Measurements from ENCODE around the gene SLC17A7. TPM values are rescaled to one million over a fixed set of nuclear protein-coding genes. Genes with fewer than 3 reads are reported as not detected.
A peak's percentile ranks its signal among the peaks of the same experiment; 100 is the strongest.

The SLC17A7 gene
- 0.15 and 0.55 TPM in 2 replicates for total RNA-seq

GRCh38 chr19:49441210-49441959, at the start of gene SLC17A7:
SLC17A7 (minus strand) TSS chr19:49441527; CDS start chr19:49441379, 148 bp downstream.
- intact Hi-C loops (cut with micrococcal nuclease): loop anchor here (2.0 kb wide), 1 partner anchor 19 kb away; the partner anchor contains the start of gene PTH2
- ATAC-seq (ENCODE audit: low read depth) (no peak), DNase-seq (no peak)
- POLR2A ChIA-PET: interaction anchor here (0.6 to 1.9 kb wide), 7 partner anchors 12 to 140 kb away, joined by 3 to 10 read pairs (median 4); partner anchors contain the start of genes ALDH16A1 and CD37
- H3K4me1 Mint-ChIP-seq: peaks cover 41% of the 10 kb centered on the region
- H3K36me3 Mint-ChIP-seq (ENCODE audit: low read depth): peaks cover 5% of the 10 kb centered on the region
- no peak within 1 kb of the TSS for H3K27ac Mint-ChIP-seq
- peak within 1 kb of the TSS; percentile 86 for H3K4me3 Mint-ChIP-seq
- H3K9me3 Mint-ChIP-seq: no peaks in the 10 kb centered on the region
- CTCF ChIA-PET: interaction anchor here (1.9 to 3.3 kb wide), 3 partner anchors 29 to 140 kb away, joined by 7 to 28 read pairs (median 9); no protein-coding TSS in a partner anchor
- TF ChIP-seq CTCF (IDR thresholded peaks at IDR 0.05): no peak
- H3K27me3 Mint-ChIP-seq: peaks cover 55% of the 10 kb centered on the region

- no peak for TF ChIP-seq CTCF (IDR thresholded peaks at IDR 0.05)
- no peak for DNase-seq
- ChIA-PET CTCF (no interaction called here), POLR2A (interaction anchor here (0.7 to 7.8 kb wide), 6 partner anchors 17 to 360 kb away, joined by 3 to 77 read pairs (median 3); partner anchors contain the start of genes ALDH16A1, CD37 and PIH1D1)
- H3K4me3 Mint-ChIP-seq: peak overlapping the region; percentile 93
- intact Hi-C loops (cut with micrococcal nuclease): loop anchor here (10.0 kb wide), 1 partner anchor 616 kb away; the partner anchor contains the start of gene PPP1R15A
- ATAC-seq (ENCODE audit: low read depth): no peak
- H3K27me3 Mint-ChIP-seq: peaks cover 2% of the 10 kb centered on the region
- H3K36me3 Mint-ChIP-seq (ENCODE audit: low read depth): peaks cover 68% of the 10 kb centered on the region
- H3K4me1 Mint-ChIP-seq: peaks cover 49% of the 10 kb centered on the region
- peak overlapping the region; percentile 91 for H3K27ac Mint-ChIP-seq
- H3K9me3 Mint-ChIP-seq: no peaks in the 10 kb centered on the region
Observed at GRCh38 chr19:49490287-49491029, 49.1 kb upstream of the SLC17A7 start.

GRCh38 chr19:49489601-49490167, 48.4 kb upstream of the SLC17A7 start:
- TF ChIP-seq CTCF (IDR thresholded peaks at IDR 0.05): no peak
- Mint-ChIP-seq H3K27ac (peak overlapping the region; percentile 91), H3K9me3 (no peaks in the 10 kb centered on the region), H3K36me3 (ENCODE audit: low read depth) (peaks cover 68% of the 10 kb centered on the region), H3K4me1 (peaks cover 43% of the 10 kb centered on the region), H3K27me3 (peaks cover 2% of the 10 kb centered on the region), H3K4me3 (peak overlapping the region; percentile 93)
- DNase-seq (no peak), ATAC-seq (ENCODE audit: low read depth) (no peak)
- intact Hi-C loops (cut with micrococcal nuclease): loop anchor here (10.0 kb wide), 1 partner anchor 615 kb away; the partner anchor contains the start of gene PPP1R15A
- ChIA-PET CTCF (no interaction called here), POLR2A (interaction anchor here (0.6 to 7.8 kb wide), 15 partner anchors 11 to 380 kb away, joined by 3 to 77 read pairs (median 3); partner anchors contain the start of genes ALDH16A1 and PIH1D1)

DNA sequence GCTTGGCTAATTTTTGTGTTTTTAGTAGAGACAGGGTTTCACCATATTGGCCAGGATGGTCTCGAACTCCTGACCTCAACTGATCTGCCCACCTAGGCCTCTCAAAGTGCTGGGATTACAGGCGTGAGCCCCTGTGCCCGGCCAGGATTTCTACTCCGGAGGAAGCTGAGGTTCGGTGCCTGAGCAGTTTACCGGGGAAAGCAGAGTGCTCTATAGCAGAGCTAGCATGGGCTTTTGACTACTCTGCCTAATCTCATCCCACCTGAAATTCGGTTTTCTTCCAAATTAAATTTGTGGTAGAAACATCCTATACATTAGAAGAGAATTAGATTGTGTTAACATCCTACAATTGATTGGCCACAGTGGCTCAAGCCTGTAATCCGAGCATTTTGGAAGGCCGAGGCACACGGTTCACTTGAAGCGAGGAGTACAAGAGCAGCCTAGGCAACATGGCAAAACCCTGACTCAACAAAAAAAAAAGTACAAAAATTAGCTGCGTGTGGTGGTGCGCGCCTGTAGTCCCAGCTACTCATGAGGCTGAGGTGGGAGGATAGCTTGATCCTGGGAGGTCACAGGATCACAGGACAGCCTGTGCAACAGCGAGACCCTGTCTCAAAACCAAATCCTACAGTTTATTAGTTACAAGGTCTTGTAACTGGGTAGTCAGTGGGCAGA, 47.7 kb upstream of the SLC17A7 start:
- DNase-seq (no peak), ATAC-seq (ENCODE audit: low read depth) (no peak)
- intact Hi-C loops (cut with micrococcal nuclease): no loop called here
- Mint-ChIP-seq H3K27ac (peak overlapping the region; percentile 91), H3K4me3 (peak overlapping the region; percentile 93), H3K36me3 (ENCODE audit: low read depth) (peaks cover 68% of the 10 kb centered on the region), H3K9me3 (no peaks in the 10 kb centered on the region), H3K27me3 (peaks cover 2% of the 10 kb centered on the region), H3K4me1 (peaks cover 43% of the 10 kb centered on the region)
- TF ChIP-seq CTCF (IDR thresholded peaks at IDR 0.05): no peak
- ChIA-PET POLR2A (interaction anchor here (0.6 to 2.9 kb wide), 17 partner anchors 10 to 470 kb away, joined by 3 to 28 read pairs (median 5); partner anchors contain the start of genes ALDH16A1, PIH1D1 and SCAF1), CTCF (interaction anchor here (1.0 kb wide), 1 partner anchor 19 kb away, joined by 3 read pairs; no protein-coding TSS in a partner anchor)
